ENCODE measurements around the gene MLC1. TPM values are rescaled to one million over a fixed set of nuclear protein-coding genes. Genes with fewer than 3 reads are reported as not detected.
A peak's percentile ranks its signal among the peaks of the same experiment; 100 is the strongest.

The MLC1 gene
- total and polyA plus RNA-seq, 4 donors = 0.13 to 9.4 (median 0.33) TPM; not detected in 1

DNA sequence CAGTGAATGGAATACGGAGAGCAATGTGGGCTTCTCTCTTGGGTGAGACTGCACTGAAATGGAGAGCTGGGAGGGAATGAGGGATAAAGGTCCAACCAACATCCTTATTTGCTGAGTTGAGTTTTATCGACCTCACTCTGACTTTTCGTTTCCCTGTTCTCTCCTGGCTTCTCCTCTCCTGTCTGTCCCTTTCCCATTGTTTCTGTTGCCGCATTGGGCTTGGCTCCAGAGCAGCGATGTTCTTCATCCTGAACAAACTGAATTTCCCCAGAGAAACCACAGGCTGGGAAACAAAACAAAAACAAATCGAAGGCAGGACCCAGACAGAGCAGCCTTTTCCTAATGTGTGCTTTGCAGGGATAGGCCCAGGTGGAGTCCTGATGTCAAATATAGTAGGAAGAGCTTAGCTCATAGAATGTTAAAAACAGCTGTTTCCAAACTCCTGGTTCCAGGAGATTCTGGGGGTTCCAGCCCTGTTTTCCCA, 34.6 kb upstream of the MLC1 start:
- H3K27me3 ChIP-seq (ENCODE audit: control insufficient read depth in 4 of 4, insufficient read depth in 4 of 4, low read length in 3 of 4) = no peaks in the 10 kb centered on the region
- H3K4me1 ChIP-seq (ENCODE audit: control insufficient read depth in 4 of 4, insufficient read depth in 4 of 4, low read length in 3 of 4) = peaks cover 7 to 24% (median 16%) of the 10 kb centered on the region in 4 donors
- H3K9me3 ChIP-seq (ENCODE audit: control insufficient read depth in 4 of 4, low read length in 3 of 4) = peaks cover 0 to 4% (median 0%) of the 10 kb centered on the region in 4 donors
- no peaks in the 10 kb centered on the region for H3K36me3 ChIP-seq (ENCODE audit: control insufficient read depth in 4 of 4, insufficient read depth in 3 of 4, low read depth in 1 of 4, low read length in 3 of 4)
- DNase-seq (ENCODE audit: low spot score) = no peak
- 18% methylated on average over 6 of the region's 6 CpGs for WGBS
- H3K9ac ChIP-seq (ENCODE audit: low read depth in 1 of 2, low read length in 2 of 2) = no peak overlapping the region
- H3K27ac ChIP-seq (ENCODE audit: low read depth in 1 of 2, low read length in 2 of 2) = peak overlapping the region; percentile 12 to 45
- H3K4me3 ChIP-seq (ENCODE audit: low read depth in 1 of 3, low read length in 3 of 3) = no peak overlapping the region
- peak; percentile 15 to 30 for TF ChIP-seq HNF4A (conservative IDR thresholded peaks at IDR 0.05)
- peak; percentile 43 for TF ChIP-seq YY1 (IDR thresholded peaks at IDR 0.05)
- TF ChIP-seq SP1 (IDR thresholded peaks at IDR 0.05) = peak; percentile 62
- peak in 1 of 2 donors; percentile 35 for TF ChIP-seq RXRA (IDR thresholded peaks at IDR 0.05)
- no peak for TF ChIP-seq TAF1 (conservative IDR thresholded peaks at IDR 0.05)

DNA sequence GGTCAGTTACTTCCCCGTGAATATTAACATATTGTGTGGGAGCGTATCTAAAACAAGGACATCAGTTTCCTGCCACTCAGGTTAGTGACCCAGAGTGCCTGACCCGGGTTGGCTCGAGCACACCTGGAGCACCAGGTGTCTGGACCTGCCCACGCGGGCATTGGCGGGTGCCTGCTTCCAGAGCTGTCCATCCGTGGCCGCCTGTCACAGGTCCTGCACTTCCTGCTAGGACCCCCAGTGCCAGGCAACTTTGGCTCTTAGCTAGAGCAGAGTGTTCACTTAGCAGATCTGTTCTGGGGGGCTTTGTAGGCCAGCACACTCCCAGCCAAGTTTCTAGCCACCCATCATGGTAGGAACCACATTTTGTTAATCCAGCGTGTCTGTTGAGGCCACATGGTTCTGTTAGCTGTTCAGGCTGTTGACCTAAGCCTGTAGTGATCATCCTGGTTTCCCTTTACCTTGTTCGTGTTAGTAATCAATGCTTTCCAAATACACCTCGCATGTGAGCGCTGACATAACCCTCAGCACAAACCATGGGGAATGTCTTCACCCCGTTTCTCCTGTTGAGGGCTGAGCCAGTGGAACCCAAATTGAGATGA, 34.0 kb upstream of the MLC1 start:
- peak overlapping the region; percentile 12 to 45 for H3K27ac ChIP-seq (ENCODE audit: low read depth in 1 of 2, low read length in 2 of 2)
- peaks cover 0 to 4% (median 0%) of the 10 kb centered on the region in 4 donors for H3K9me3 ChIP-seq (ENCODE audit: control insufficient read depth in 4 of 4, low read length in 3 of 4)
- H3K4me3 ChIP-seq (ENCODE audit: low read depth in 1 of 3, low read length in 3 of 3) = no peak overlapping the region
- H3K4me1 ChIP-seq (ENCODE audit: control insufficient read depth in 4 of 4, insufficient read depth in 4 of 4, low read length in 3 of 4) = peaks cover 7 to 24% (median 16%) of the 10 kb centered on the region in 4 donors
- no peak overlapping the region for H3K9ac ChIP-seq (ENCODE audit: low read depth in 1 of 2, low read length in 2 of 2)
- TF ChIP-seq FOXA1 (IDR thresholded peaks at IDR 0.05) (no peak), RXRA (IDR thresholded peaks at IDR 0.05) (peak in 1 of 2 donors; percentile 48), EGR1 (IDR thresholded peaks at IDR 0.05; ENCODE audit: low read depth in 2 of 2) (no peak), JUND (IDR thresholded peaks at IDR 0.05) (no peak), YY1 (IDR thresholded peaks at IDR 0.05) (no peak), NR2F2 (IDR thresholded peaks at IDR 0.05) (no peak), HNF4G (IDR thresholded peaks at IDR 0.05) (no peak), SP1 (IDR thresholded peaks at IDR 0.05) (no peak), RAD21 (IDR thresholded peaks at IDR 0.05) (no peak), HNF4A (conservative IDR thresholded peaks at IDR 0.05) (no peak), GABPA (IDR thresholded peaks at IDR 0.05 in 1 of 2, conservative IDR thresholded peaks at IDR 0.05 in 1 of 2) (no peak), TAF1 (conservative IDR thresholded peaks at IDR 0.05) (no peak), FOXA2 (IDR thresholded peaks at IDR 0.05) (peak; percentile 55)
- TF ChIP-seq, protein P1, sequence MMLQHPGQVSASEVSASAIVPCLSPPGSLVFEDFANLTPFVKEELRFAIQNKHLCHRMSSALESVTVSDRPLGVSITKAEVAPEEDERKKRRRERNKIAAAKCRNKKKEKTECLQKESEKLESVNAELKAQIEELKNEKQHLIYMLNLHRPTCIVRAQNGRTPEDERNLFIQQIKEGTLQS (IDR thresholded peaks at IDR 0.05) = no peak
- TF ChIP-seq, protein P2, sequence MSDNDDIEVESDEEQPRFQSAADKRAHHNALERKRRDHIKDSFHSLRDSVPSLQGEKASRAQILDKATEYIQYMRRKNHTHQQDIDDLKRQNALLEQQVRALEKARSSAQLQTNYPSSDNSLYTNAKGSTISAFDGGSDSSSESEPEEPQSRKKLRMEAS (IDR thresholded peaks at IDR 0.05) = peak; percentile 52
- TF ChIP-seq, protein P3, sequence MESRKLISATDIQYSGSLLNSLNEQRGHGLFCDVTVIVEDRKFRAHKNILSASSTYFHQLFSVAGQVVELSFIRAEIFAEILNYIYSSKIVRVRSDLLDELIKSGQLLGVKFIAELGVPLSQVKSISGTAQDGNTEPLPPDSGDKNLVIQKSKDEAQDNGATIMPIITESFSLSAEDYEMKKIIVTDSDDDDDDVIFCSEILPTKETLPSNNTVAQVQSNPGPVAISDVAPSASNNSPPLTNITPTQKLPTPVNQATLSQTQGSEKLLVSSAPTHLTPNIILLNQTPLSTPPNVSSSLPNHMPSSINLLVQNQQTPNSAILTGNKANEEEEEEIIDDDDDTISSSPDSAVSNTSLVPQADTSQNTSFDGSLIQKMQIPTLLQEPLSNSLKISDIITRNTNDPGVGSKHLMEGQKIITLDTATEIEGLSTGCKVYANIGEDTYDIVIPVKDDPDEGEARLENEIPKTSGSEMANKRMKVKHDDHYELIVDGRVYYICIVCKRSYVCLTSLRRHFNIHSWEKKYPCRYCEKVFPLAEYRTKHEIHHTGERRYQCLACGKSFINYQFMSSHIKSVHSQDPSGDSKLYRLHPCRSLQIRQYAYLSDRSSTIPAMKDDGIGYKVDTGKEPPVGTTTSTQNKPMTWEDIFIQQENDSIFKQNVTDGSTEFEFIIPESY (IDR thresholded peaks at IDR 0.05) = no peak
- TF ChIP-seq, protein P4, sequence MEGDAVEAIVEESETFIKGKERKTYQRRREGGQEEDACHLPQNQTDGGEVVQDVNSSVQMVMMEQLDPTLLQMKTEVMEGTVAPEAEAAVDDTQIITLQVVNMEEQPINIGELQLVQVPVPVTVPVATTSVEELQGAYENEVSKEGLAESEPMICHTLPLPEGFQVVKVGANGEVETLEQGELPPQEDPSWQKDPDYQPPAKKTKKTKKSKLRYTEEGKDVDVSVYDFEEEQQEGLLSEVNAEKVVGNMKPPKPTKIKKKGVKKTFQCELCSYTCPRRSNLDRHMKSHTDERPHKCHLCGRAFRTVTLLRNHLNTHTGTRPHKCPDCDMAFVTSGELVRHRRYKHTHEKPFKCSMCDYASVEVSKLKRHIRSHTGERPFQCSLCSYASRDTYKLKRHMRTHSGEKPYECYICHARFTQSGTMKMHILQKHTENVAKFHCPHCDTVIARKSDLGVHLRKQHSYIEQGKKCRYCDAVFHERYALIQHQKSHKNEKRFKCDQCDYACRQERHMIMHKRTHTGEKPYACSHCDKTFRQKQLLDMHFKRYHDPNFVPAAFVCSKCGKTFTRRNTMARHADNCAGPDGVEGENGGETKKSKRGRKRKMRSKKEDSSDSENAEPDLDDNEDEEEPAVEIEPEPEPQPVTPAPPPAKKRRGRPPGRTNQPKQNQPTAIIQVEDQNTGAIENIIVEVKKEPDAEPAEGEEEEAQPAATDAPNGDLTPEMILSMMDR (IDR thresholded peaks at IDR 0.05; ENCODE audit: low read depth, low read length, missing input control) = no peak
- TF ChIP-seq, protein P5, sequence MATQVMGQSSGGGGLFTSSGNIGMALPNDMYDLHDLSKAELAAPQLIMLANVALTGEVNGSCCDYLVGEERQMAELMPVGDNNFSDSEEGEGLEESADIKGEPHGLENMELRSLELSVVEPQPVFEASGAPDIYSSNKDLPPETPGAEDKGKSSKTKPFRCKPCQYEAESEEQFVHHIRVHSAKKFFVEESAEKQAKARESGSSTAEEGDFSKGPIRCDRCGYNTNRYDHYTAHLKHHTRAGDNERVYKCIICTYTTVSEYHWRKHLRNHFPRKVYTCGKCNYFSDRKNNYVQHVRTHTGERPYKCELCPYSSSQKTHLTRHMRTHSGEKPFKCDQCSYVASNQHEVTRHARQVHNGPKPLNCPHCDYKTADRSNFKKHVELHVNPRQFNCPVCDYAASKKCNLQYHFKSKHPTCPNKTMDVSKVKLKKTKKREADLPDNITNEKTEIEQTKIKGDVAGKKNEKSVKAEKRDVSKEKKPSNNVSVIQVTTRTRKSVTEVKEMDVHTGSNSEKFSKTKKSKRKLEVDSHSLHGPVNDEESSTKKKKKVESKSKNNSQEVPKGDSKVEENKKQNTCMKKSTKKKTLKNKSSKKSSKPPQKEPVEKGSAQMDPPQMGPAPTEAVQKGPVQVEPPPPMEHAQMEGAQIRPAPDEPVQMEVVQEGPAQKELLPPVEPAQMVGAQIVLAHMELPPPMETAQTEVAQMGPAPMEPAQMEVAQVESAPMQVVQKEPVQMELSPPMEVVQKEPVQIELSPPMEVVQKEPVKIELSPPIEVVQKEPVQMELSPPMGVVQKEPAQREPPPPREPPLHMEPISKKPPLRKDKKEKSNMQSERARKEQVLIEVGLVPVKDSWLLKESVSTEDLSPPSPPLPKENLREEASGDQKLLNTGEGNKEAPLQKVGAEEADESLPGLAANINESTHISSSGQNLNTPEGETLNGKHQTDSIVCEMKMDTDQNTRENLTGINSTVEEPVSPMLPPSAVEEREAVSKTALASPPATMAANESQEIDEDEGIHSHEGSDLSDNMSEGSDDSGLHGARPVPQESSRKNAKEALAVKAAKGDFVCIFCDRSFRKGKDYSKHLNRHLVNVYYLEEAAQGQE (IDR thresholded peaks at IDR 0.05) = no peak
- no peaks in the 10 kb centered on the region for H3K27me3 ChIP-seq (ENCODE audit: control insufficient read depth in 4 of 4, insufficient read depth in 4 of 4, low read length in 3 of 4)
- DNase-seq (ENCODE audit: low spot score) = no peak
- 31% methylated on average over 14 of the region's 14 CpGs for WGBS
- no peaks in the 10 kb centered on the region for H3K36me3 ChIP-seq (ENCODE audit: control insufficient read depth in 4 of 4, insufficient read depth in 3 of 4, low read depth in 1 of 4, low read length in 3 of 4)
